Hypothalamus (tissue), 51 donors: ENCODE data around the gene MACROD2.

ENCODE experiments used
- DNase-seq, 51 donors: peaks; one replicate each; lab custom pipeline; 2025; lab: John Stamatoyannopoulos, UW

Gene MACROD2

DNA sequence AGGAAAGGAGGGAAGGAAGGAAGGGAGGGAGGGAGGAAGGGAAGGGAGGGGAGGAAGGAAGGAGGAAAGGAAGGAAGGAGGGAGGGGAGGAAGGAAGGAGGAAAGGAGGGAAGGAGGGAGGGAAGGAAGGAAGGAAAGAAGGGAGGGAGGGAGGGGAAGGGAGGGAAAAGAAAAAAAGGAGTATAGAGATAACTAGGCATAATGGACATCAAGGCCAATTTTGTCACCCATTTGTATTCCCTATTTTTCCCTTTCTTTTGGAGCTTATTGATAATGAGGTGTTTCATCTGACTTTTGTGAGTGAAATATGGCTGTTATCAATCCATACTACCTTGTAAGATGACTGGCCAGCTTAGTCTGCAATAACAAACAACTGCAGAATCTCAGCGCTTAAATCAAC is 624.1 kb downstream of the MACROD2 start:
- DNase-seq, result no peak

- no peak for DNase-seq
These were observed 627.5 kb downstream of the MACROD2 start for GRCh38 chr20:14622796-14623195.

GRCh38 chr20:14631011-14631410 is 635.7 kb downstream of the MACROD2 start:
- no peak for DNase-seq

- no peak for DNase-seq
These were observed 637.6 kb downstream of the MACROD2 start for GRCh38 chr20:14632906-14633305.

DNA sequence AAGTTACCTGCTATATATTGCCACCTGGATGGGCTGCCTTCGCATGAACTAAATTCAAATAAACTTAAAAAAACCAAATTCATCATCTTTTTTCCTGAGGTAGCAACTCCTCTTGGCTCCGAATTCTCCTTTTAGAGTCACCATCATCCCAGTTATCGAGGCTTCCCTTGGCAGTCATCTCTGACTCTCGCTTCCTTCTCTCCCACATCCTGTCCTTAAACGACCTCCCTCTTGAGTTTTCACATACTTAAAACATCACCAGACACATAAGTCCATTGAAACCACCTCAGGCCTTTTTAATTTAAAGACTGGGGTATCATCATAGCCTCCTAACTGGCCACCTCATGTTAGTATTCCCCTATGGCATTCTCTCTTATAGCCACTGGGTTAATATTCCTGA is 638.2 kb downstream of the MACROD2 start:
- no peak for DNase-seq

DNA sequence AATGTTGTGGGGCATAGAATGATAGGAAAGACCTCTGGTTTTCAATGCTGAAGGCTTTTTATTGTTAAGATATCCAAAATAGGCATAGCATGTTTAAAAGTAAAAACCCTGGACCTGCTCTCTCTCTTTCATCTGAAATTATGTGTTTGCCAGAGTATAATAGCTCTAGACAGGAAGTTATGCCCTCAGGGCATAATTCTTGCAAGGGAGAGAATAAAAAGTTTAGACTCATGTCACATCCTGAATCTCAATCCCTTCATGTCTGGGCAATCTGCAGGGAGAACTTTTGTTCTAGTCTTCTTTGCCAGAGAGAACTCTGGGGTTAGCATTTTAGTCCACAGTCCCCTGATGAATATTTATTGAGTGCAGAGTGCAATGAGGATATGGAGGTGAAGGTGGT is 639.3 kb downstream of the MACROD2 start:
- DNase-seq, result no peak

DNA sequence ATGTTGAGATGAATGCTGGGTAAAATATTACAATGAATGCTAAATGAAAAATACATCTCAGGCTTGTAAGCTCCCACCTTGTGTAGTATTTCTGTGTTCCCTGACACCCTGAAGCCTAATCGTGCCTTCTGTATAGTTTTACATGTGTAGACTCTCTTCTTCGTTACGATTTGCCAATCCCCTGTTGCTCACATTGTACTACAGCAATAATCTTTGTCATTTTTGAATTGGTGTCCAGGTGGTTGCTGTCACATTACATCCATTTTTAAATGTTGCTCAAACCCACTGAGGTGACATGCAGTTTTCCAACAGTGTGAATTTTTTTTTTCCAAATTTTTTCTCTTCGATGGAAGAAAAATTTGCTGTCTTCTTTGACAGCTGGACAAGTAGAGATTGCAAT is 642.1 kb downstream of the MACROD2 start:
- DNase-seq, result no peak

- no peak for DNase-seq
These were observed 647.8 kb downstream of the MACROD2 start for GRCh38 chr20:14643146-14643545.

GRCh38 chr20:14643556-14643955 is 648.2 kb downstream of the MACROD2 start:
- DNase-seq, result no peak

GRCh38 chr20:14644306-14645097 is 649.2 kb downstream of the MACROD2 start:
- DNase-seq, result no peak

GRCh38 chr20:14647016-14647415 is 651.7 kb downstream of the MACROD2 start:
- DNase-seq, result no peak

GRCh38 chr20:14649662-14650061 is 654.3 kb downstream of the MACROD2 start:
- DNase-seq, result no peak

GRCh38 chr20:14657266-14658005 is 662.1 kb downstream of the MACROD2 start:
- DNase-seq, result no peak

DNA sequence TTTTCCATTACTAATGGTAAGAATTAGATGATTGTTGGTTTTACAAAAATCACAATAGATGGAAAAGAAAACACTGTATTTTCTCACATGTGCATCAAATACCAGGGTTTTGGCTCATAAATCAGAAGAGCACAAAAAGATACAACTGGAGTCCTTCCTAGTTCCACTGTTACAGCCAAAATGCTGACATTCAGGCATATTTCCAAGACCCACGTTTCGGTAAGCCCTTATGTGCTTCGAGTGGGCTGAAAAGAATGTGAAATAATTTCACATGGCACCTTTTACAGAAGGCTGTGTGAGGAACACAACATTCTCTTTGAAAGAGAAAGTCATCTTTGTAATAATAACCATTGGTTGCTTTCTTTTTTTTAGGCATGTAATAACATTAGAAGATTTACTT is 668.8 kb downstream of the MACROD2 start:
- DNase-seq, result no peak

GRCh38 chr20:14666696-14667095 is 671.4 kb downstream of the MACROD2 start:
- DNase-seq, result no peak

- DNase-seq, result no peak
These were observed 671.9 kb downstream of the MACROD2 start for GRCh38 chr20:14667226-14667625.

GRCh38 chr20:14672066-14672465 is 676.8 kb downstream of the MACROD2 start:
- DNase-seq, result no peak

DNA sequence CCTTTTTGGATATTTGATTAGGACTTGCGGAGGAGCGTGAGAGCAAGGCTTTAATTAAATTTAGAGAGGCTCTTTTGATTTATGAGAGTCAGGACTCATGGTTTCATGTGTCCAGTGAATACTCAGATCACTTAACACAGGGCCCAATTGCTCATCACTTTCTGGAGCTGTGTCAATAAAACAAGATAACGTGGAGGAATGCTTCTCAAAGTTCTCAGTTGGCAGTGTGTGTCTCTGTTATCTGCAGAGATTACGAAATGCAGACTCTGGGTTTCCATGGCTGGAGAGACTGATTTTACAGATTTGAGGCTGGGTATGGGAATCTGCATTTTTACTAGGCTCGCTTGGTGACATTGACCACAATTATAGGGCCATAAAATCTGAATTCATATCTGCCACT is 677.8 kb downstream of the MACROD2 start:
- no peak for DNase-seq

DNA sequence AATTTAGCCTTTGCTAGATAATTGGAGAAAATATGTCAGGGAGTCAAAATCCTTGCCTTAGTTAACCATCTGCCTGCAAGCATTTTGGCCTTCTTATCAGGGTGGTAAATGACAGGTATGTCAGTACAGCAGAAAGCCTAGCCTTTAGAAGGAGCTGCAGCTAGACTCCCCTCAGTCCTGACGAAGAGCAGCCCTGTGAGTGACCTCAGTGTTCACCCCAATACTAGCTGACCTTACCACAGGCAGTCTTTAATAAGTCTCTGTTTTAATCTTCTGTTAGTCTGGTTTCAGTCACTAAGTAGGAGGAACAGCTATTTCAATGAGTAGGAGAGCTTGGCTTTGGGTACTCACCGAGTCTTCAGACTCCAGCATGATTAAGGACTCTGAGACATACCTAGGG is 682.1 kb downstream of the MACROD2 start:
- no peak for DNase-seq

DNA sequence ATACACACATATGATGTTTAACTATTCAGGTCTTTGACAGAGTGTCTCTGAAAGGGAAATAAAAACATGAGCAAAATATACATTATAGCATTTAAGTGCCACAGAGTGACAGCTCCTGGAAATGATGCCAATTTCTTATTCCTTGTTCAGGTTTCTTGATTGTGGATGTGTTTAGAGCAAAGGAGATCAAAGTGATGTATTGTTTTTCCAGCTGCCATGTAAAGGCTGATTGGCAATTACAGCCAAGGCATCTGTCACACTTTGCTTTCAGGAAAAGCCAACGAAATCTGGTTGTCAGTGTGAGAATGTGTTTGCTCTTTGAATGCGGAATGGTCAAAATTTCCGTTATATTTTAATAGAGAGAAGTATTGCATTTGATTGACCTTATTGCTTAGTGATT is 689.9 kb downstream of the MACROD2 start:
- DNase-seq, result no peak

GRCh38 chr20:14687313-14687712 is 692.0 kb downstream of the MACROD2 start:
- DNase-seq, result no peak

GRCh38 chr20:14688005-14688404 is 692.7 kb downstream of the MACROD2 start:
- no peak for DNase-seq
